HEK293 (cell line): ENCODE data around the gene PLEKHB2.

ENCODE experiments used
- CTCF ChIA-PET: fragments of 350-600 bp; formaldehyde crosslinking; extraction: SDS; loops from one replicate; lab custom pipeline; 2021; ENCODE audit warnings: antibody characterized with exemption; lab: Yijun Ruan, JAX
- POLR2A ChIA-PET: fragments of 300-600 bp; formaldehyde crosslinking; extraction: SDS; loops from one replicate; lab custom pipeline; 2020; ENCODE audit warnings: antibody characterized with exemption, inconsistent platforms; lab: Yijun Ruan, JAX
- H3K27ac ChIP-seq: fragments of 200-500 bp; sonication (Bioruptor generic); 2 replicates; pipeline ENCODE4 v1.5.1; 2014; ENCODE audit warnings: low read depth, low read length, control low read depth, inconsistent platforms; ENCODE audit errors: extremely low read depth
- H3K36me3 ChIP-seq, 2 experiments: fragments of 200-500 bp in 1 of 2; sonication (Bioruptor generic) in 1 of 2; 1 replicate in 1 of 2; 2 replicates in 1 of 2; pipeline ENCODE4 v1.5.1; 2014 to 2017; ENCODE audit warnings: inconsistent platforms in 2 of 2, low read length in 2 of 2; ENCODE audit not compliant: control insufficient read depth in 2 of 2, insufficient read depth in 1 of 2
- H3K4me1 ChIP-seq: fragments of 200-500 bp; sonication (Bioruptor generic); 2 replicates; pipeline ENCODE4 v1.5.1; 2014; ENCODE audit warnings: mild to moderate bottlenecking, low read length, inconsistent platforms; ENCODE audit not compliant: control insufficient read depth, insufficient read depth
- H3K4me3 ChIP-seq: 2 replicates; pipeline ENCODE4 v1.5.1; 2011; ENCODE audit warnings: low read depth, mild to moderate bottlenecking, control low read depth, low read length, moderate library complexity
- H3K9me3 ChIP-seq: fragments of 200-500 bp; sonication (Bioruptor generic); 2 replicates; pipeline ENCODE4 v1.5.1; 2014; ENCODE audit warnings: low read depth, low read length, inconsistent platforms; ENCODE audit not compliant: control insufficient read depth, insufficient read depth
- FEZF1 ChIP-seq: fragments of 450-650 bp; formaldehyde crosslinking; IDR thresholded peaks from 2 replicates; pipeline ENCODE4 v1.5.1; 2016; ENCODE audit warnings: missing biosample characterization, missing genetic modification characterization
- GLI4 ChIP-seq: fragments of 450-650 bp; formaldehyde crosslinking; IDR thresholded peaks from 2 replicates; pipeline ENCODE4 v1.5.1; 2016; ENCODE audit warnings: missing biosample characterization, missing genetic modification characterization
- SALL2 ChIP-seq: fragments of 450-650 bp; formaldehyde crosslinking; IDR thresholded peaks from 2 replicates; pipeline ENCODE4 v1.5.0; 2017; ENCODE audit warnings: missing biosample characterization, mild to moderate bottlenecking, missing genetic modification characterization, borderline replicate concordance
- WT1 ChIP-seq: fragments of 450-650 bp; formaldehyde crosslinking; IDR thresholded peaks from 2 replicates; pipeline ENCODE4 v1.5.1; 2016; ENCODE audit warnings: missing biosample characterization, missing genetic modification characterization
- ZBTB49 ChIP-seq: fragments of 450-650 bp; formaldehyde crosslinking; IDR thresholded peaks from 2 replicates; pipeline ENCODE4 v1.5.1; 2016; ENCODE audit warnings: missing biosample characterization, missing genetic modification characterization, low read depth
- ZNF132 ChIP-seq: fragments of 450-650 bp; formaldehyde crosslinking; IDR thresholded peaks from 2 replicates; pipeline ENCODE4 v1.5.1; 2017; ENCODE audit warnings: missing biosample characterization, missing genetic modification characterization, borderline replicate concordance
- ZNF138 ChIP-seq: fragments of 450-650 bp; formaldehyde crosslinking; IDR thresholded peaks from 2 replicates; pipeline ENCODE4 v1.5.1; 2016; ENCODE audit warnings: missing biosample characterization, missing genetic modification characterization, borderline replicate concordance
- ZNF140 ChIP-seq: fragments of 450-650 bp; formaldehyde crosslinking; IDR thresholded peaks from 2 replicates; pipeline ENCODE4 v1.5.1; 2016; ENCODE audit warnings: missing biosample characterization, missing genetic modification characterization
- ZNF169 ChIP-seq: fragments of 450-650 bp; formaldehyde crosslinking; IDR thresholded peaks from 2 replicates; pipeline ENCODE4 v1.5.1; 2016; ENCODE audit warnings: missing biosample characterization, missing genetic modification characterization
- ZNF211 ChIP-seq: fragments of 450-650 bp; formaldehyde crosslinking; IDR thresholded peaks from 2 replicates; pipeline ENCODE4 v1.5.1; 2016; ENCODE audit warnings: low read depth, missing biosample characterization, missing genetic modification characterization
- ZNF362 ChIP-seq: fragments of 450-650 bp; formaldehyde crosslinking; IDR thresholded peaks from 2 replicates; pipeline ENCODE4 v1.5.1; 2016; ENCODE audit warnings: missing biosample characterization, missing genetic modification characterization
- ZNF416 ChIP-seq: fragments of 450-650 bp; formaldehyde crosslinking; IDR thresholded peaks from 2 replicates; pipeline ENCODE4 v1.5.1; 2016; ENCODE audit warnings: missing biosample characterization, missing genetic modification characterization
- ZNF555 ChIP-seq: fragments of 450-650 bp; formaldehyde crosslinking; conservative IDR thresholded peaks from 2 replicates; pipeline ENCODE4 v1.5.1; 2017; ENCODE audit warnings: missing biosample characterization, mild to moderate bottlenecking, missing genetic modification characterization, inconsistent platforms
- ZNF626 ChIP-seq: fragments of 450-650 bp; sonication (Bioruptor Pico); formaldehyde crosslinking; IDR thresholded peaks from 2 replicates; pipeline ENCODE4 v1.5.1; 2018; ENCODE audit warnings: missing biosample characterization, missing genetic modification characterization, inconsistent platforms
- ZNF785 ChIP-seq: fragments of 450-650 bp; formaldehyde crosslinking; IDR thresholded peaks from 2 replicates; pipeline ENCODE4 v1.5.1; 2016; ENCODE audit warnings: missing biosample characterization, missing genetic modification characterization
- TF ChIP-seq, protein P1 (sequence below): fragments of 450-650 bp; formaldehyde crosslinking; IDR thresholded peaks from 2 replicates; pipeline ENCODE4 v1.5.1; 2016; ENCODE audit warnings: missing biosample characterization, missing genetic modification characterization, low read depth
- TF ChIP-seq, protein P2 (sequence below): fragments of 450-650 bp; formaldehyde crosslinking; IDR thresholded peaks from 2 replicates; pipeline ENCODE4 v1.5.0; 2017; ENCODE audit warnings: missing biosample characterization, missing genetic modification characterization, borderline replicate concordance
- TF ChIP-seq, protein P3 (sequence below): fragments of 450-650 bp; formaldehyde crosslinking; IDR thresholded peaks from 2 replicates; pipeline ENCODE4 v1.5.1; 2016; ENCODE audit warnings: missing biosample characterization, missing genetic modification characterization
- TF ChIP-seq, protein P4 (sequence below): fragments of 450-650 bp; formaldehyde crosslinking; IDR thresholded peaks from 2 replicates; pipeline ENCODE4 v1.5.1; 2016; ENCODE audit warnings: missing biosample characterization, missing genetic modification characterization
- TF ChIP-seq, protein P5 (sequence below): fragments of 450-650 bp; formaldehyde crosslinking; IDR thresholded peaks from 2 replicates; pipeline ENCODE4 v1.5.1; 2016; ENCODE audit warnings: missing biosample characterization, missing genetic modification characterization

Gene PLEKHB2

DNA sequence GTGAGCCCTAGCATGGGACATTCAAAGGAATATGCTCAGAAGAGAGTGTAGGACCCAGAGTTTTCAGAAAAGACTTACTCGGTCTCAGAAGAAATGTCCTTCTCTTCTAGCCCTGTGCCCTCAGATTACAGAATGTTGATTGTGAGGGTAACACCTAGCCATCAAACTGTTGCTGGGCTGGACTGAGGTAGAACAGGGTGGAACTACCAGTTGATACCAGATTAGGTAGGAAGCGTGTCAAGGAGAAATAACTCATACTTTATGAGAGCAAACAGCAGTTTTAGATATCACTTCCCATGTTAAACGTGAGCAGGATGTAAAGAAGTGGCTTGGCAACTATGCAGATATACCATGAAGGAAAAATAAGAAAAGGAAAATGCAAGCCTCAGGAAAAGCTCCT lies 22.8 kb downstream of the PLEKHB2 start:
- Histone ChIP-seq H3K27ac (no peak overlapping the region), H3K4me1 (no peaks in the 10 kb centered on the region), H3K36me3 (peaks cover 27 to 83% of the 10 kb centered on the region in 2 experiments), H3K4me3 (no peak overlapping the region), H3K9me3 (no peaks in the 10 kb centered on the region)
- TF ChIP-seq, protein P1, sequence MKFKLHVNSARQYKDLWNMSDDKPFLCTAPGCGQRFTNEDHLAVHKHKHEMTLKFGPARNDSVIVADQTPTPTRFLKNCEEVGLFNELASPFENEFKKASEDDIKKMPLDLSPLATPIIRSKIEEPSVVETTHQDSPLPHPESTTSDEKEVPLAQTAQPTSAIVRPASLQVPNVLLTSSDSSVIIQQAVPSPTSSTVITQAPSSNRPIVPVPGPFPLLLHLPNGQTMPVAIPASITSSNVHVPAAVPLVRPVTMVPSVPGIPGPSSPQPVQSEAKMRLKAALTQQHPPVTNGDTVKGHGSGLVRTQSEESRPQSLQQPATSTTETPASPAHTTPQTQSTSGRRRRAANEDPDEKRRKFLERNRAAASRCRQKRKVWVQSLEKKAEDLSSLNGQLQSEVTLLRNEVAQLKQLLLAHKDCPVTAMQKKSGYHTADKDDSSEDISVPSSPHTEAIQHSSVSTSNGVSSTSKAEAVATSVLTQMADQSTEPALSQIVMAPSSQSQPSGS (tag by site-specific recombination): no peak
- no peak for TF ChIP-seq ZNF169 (tag by site-specific recombination)
- TF ChIP-seq ZNF211 (tag by site-specific recombination): no peak
- TF ChIP-seq, protein P2, sequence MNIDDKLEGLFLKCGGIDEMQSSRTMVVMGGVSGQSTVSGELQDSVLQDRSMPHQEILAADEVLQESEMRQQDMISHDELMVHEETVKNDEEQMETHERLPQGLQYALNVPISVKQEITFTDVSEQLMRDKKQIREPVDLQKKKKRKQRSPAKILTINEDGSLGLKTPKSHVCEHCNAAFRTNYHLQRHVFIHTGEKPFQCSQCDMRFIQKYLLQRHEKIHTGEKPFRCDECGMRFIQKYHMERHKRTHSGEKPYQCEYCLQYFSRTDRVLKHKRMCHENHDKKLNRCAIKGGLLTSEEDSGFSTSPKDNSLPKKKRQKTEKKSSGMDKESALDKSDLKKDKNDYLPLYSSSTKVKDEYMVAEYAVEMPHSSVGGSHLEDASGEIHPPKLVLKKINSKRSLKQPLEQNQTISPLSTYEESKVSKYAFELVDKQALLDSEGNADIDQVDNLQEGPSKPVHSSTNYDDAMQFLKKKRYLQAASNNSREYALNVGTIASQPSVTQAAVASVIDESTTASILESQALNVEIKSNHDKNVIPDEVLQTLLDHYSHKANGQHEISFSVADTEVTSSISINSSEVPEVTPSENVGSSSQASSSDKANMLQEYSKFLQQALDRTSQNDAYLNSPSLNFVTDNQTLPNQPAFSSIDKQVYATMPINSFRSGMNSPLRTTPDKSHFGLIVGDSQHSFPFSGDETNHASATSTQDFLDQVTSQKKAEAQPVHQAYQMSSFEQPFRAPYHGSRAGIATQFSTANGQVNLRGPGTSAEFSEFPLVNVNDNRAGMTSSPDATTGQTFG (tag by site-specific recombination): no peak
- no peak for TF ChIP-seq ZNF416 (tag by site-specific recombination)
- no peak for TF ChIP-seq WT1 (tag by site-specific recombination)
- TF ChIP-seq, protein P3, sequence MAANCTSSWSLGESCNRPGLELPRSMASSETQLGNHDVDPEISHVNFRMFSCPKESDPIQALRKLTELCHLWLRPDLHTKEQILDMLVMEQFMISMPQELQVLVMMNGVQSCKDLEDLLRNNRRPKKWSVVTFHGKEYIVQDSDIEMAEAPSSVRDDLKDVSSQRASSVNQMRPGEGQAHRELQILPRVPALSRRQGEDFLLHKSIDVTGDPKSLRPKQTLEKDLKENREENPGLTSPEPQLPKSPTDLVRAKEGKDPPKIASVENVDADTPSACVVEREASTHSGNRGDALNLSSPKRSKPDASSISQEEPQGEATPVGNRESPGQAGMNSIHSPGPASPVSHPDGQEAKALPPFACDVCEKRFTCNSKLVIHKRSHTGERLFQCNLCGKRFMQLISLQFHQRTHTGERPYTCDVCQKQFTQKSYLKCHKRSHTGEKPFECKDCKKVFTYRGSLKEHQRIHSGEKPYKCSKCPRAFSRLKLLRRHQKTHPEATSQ: no peak
- TF ChIP-seq ZNF626: no peak
- TF ChIP-seq FEZF1 (tag by site-specific recombination): no peak
- TF ChIP-seq ZNF785 (tag by site-specific recombination): no peak
- TF ChIP-seq GLI4: no peak
- TF ChIP-seq, protein P4, sequence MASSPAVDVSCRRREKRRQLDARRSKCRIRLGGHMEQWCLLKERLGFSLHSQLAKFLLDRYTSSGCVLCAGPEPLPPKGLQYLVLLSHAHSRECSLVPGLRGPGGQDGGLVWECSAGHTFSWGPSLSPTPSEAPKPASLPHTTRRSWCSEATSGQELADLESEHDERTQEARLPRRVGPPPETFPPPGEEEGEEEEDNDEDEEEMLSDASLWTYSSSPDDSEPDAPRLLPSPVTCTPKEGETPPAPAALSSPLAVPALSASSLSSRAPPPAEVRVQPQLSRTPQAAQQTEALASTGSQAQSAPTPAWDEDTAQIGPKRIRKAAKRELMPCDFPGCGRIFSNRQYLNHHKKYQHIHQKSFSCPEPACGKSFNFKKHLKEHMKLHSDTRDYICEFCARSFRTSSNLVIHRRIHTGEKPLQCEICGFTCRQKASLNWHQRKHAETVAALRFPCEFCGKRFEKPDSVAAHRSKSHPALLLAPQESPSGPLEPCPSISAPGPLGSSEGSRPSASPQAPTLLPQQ (tag by site-specific recombination): no peak
- no peak for TF ChIP-seq ZNF140 (tag by site-specific recombination)
- no peak for TF ChIP-seq ZNF132 (tag by site-specific recombination)
- TF ChIP-seq ZBTB49 (tag by site-specific recombination): no peak
- no peak for TF ChIP-seq ZNF555 (tag by site-specific recombination)
- TF ChIP-seq, protein P5, sequence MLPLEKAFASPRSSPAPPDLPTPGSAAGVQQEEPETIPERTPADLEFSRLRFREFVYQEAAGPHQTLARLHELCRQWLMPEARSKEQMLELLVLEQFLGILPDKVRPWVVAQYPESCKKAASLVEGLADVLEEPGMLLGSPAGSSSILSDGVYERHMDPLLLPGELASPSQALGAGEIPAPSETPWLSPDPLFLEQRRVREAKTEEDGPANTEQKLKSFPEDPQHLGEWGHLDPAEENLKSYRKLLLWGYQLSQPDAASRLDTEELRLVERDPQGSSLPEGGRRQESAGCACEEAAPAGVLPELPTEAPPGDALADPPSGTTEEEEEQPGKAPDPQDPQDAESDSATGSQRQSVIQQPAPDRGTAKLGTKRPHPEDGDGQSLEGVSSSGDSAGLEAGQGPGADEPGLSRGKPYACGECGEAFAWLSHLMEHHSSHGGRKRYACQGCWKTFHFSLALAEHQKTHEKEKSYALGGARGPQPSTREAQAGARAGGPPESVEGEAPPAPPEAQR (tag by site-specific recombination): no peak
- TF ChIP-seq ZNF362: no peak
- TF ChIP-seq SALL2 (tag by site-specific recombination): no peak
- no peak for TF ChIP-seq ZNF138 (tag by site-specific recombination)
- POLR2A ChIA-PET: no interaction called here
- CTCF ChIA-PET: no interaction called here
